ENCODE results near the gene ETS2.

The ETS2 gene

DNA sequence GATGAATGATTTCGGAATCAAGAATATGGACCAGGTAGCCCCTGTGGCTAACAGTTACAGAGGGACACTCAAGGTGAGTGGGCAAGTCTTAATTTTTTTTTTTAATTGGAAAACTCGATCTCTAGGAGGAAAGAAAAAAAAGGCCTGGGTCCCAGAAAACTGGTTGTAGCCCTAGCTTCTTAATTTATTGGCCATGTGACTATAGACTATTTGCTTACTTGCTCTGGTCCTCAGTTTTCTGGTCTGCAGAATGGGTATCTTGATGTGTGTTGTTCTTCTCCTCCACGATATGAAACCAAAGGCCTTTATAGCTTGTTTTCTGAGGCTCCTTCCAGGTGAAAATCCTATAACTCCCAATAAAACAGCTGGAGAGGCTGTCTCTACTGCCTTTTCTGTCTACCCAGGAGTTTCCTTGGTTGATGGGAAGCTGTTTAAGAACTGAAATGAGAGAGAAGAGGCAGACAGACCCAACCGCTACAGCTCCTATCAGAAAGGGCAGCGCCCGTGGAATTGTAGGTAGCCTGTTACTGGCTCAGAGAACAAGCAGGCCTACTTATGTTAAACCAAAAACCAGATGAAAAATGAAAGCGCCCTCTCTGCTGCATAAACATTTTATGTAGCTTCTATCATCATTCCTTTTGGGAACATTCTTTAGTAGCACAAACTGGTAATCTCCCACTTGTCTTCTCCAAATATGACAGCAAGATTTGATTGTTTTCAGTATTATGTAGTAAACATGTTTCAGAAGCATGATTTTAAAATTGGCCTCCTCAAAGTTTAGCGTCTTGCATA lies 4.5 kb downstream of the ETS2 start:
- TF ChIP-seq EGR1 (IDR thresholded peaks at IDR 0.05) (no peak), TEAD4 (IDR thresholded peaks at IDR 0.05) (no peak), MAX (IDR thresholded peaks at IDR 0.05) (no peak), YY1 (IDR thresholded peaks at IDR 0.05; ENCODE audit: low read depth) (no peak), NFIC (IDR thresholded peaks at IDR 0.05) (no peak), FOXM1 (IDR thresholded peaks at IDR 0.05; ENCODE audit: borderline replicate concordance, low read depth) (no peak), CEBPB (IDR thresholded peaks at IDR 0.05) (no peak), TAF1 (IDR thresholded peaks at IDR 0.05; ENCODE audit: low read depth) (no peak), EP300 (IDR thresholded peaks at IDR 0.05; ENCODE audit: borderline replicate concordance) (no peak), CREB1 (IDR thresholded peaks at IDR 0.05; ENCODE audit: low read depth) (no peak), REST (IDR thresholded peaks at IDR 0.05; ENCODE audit: low read depth) (no peak), ZBTB7A (IDR thresholded peaks at IDR 0.05; ENCODE audit: low read depth) (no peak), TCF12 (IDR thresholded peaks at IDR 0.05; ENCODE audit: low read depth) (no peak), RAD21 (IDR thresholded peaks at IDR 0.05; ENCODE audit: low read depth) (no peak)
- TF ChIP-seq, protein P1, sequence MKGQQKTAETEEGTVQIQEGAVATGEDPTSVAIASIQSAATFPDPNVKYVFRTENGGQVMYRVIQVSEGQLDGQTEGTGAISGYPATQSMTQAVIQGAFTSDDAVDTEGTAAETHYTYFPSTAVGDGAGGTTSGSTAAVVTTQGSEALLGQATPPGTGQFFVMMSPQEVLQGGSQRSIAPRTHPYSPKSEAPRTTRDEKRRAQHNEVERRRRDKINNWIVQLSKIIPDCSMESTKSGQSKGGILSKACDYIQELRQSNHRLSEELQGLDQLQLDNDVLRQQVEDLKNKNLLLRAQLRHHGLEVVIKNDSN (IDR thresholded peaks at IDR 0.05) = no peak

- TF ChIP-seq CREB1 (IDR thresholded peaks at IDR 0.05; ENCODE audit: low read depth) = no peak
- no peak for TF ChIP-seq FOXM1 (IDR thresholded peaks at IDR 0.05; ENCODE audit: borderline replicate concordance, low read depth)
- TF ChIP-seq, protein P1 (IDR thresholded peaks at IDR 0.05) = no peak
- no peak for TF ChIP-seq YY1 (IDR thresholded peaks at IDR 0.05; ENCODE audit: low read depth)
- TF ChIP-seq TCF12 (IDR thresholded peaks at IDR 0.05; ENCODE audit: low read depth) = no peak
- no peak for TF ChIP-seq ZBTB7A (IDR thresholded peaks at IDR 0.05; ENCODE audit: low read depth)
- TF ChIP-seq EP300 (IDR thresholded peaks at IDR 0.05; ENCODE audit: borderline replicate concordance) = no peak
- no peak for TF ChIP-seq TAF1 (IDR thresholded peaks at IDR 0.05; ENCODE audit: low read depth)
- TF ChIP-seq CEBPB (IDR thresholded peaks at IDR 0.05) = no peak
- no peak for TF ChIP-seq NFIC (IDR thresholded peaks at IDR 0.05)
- no peak for TF ChIP-seq EGR1 (IDR thresholded peaks at IDR 0.05)
- no peak for TF ChIP-seq REST (IDR thresholded peaks at IDR 0.05; ENCODE audit: low read depth)
- TF ChIP-seq TEAD4 (IDR thresholded peaks at IDR 0.05) = no peak
- TF ChIP-seq MAX (IDR thresholded peaks at IDR 0.05) = no peak
- TF ChIP-seq RAD21 (IDR thresholded peaks at IDR 0.05; ENCODE audit: low read depth) = no peak
Measured at GRCh38 chr21:38810826-38811164, 5.1 kb downstream of the ETS2 start.

DNA sequence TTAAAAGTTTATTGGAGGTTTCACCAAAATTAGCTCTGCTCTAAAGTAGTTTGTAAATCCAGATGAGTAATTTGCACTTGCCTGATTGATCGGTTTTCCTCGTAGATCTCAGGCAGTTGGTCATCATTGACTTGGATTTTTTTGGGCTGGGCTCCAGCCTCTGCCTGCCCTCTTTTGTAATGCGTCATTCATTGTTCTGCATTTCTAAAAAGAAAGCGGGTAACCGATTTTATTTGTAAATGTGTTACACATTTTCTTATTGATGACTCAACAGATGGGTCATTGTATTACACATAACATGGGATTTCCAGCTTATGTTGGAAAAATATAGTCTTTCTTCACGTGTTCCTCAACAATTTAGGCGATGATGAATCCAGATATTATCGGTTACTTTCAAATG lies 5.5 kb downstream of the ETS2 start:
- no peak for TF ChIP-seq NFIC (IDR thresholded peaks at IDR 0.05)

GRCh38 chr21:38813143-38813542 lies 7.4 kb downstream of the ETS2 start:
- TF ChIP-seq EP300 (IDR thresholded peaks at IDR 0.05; ENCODE audit: borderline replicate concordance) (no peak), EGR1 (IDR thresholded peaks at IDR 0.05) (no peak), YY1 (IDR thresholded peaks at IDR 0.05; ENCODE audit: low read depth) (no peak), TEAD4 (IDR thresholded peaks at IDR 0.05) (no peak), MAX (IDR thresholded peaks at IDR 0.05) (no peak)

GRCh38 chr21:38813547-38813946 lies 7.8 kb downstream of the ETS2 start:
- TF ChIP-seq NFIC (IDR thresholded peaks at IDR 0.05) = no peak
- TF ChIP-seq ZBTB7A (IDR thresholded peaks at IDR 0.05; ENCODE audit: low read depth) = no peak
- TF ChIP-seq EP300 (IDR thresholded peaks at IDR 0.05; ENCODE audit: borderline replicate concordance) = no peak
- no peak for TF ChIP-seq TAF1 (IDR thresholded peaks at IDR 0.05; ENCODE audit: low read depth)

Data from Ishikawa (cell line).